ENCODE results near the gene HSP90AB1. TPM values are rescaled to one million over a fixed set of nuclear protein-coding genes. Genes with fewer than 3 reads are reported as not detected.
A peak's percentile ranks its signal among the peaks of the same experiment; 100 is the strongest.

The HSP90AB1 gene
- total and polyA plus RNA-seq, 9 of the 15 experiments (the other 6 are each of a cell fraction or from before 2014, with no cell fraction given) = 1,780 to 3,358 (median 2,262) TPM

GRCh38 chr6:44251576-44252524 is 4.9 kb downstream of the HSP90AB1 start (continued):
- TF ChIP-seq BCLAF1 (IDR thresholded peaks at IDR 0.05; ENCODE audit: borderline replicate concordance in 1 of 2, control insufficient read depth in 1 of 2, low read depth in 2 of 2, low read length in 1 of 2) = peak in 1 of 2 experiments; percentile 5; a peak in 1 of 4 replicates
- TF ChIP-seq CREB3 (tag; conservative IDR thresholded peaks at IDR 0.05; ENCODE audit: low read depth) = no peak
- TF ChIP-seq ZNF263 (CRISPR knock-in tag; IDR thresholded peaks at IDR 0.05; ENCODE audit: borderline replicate concordance) = no peak
- TF ChIP-seq ETV1 (tag; conservative IDR thresholded peaks at IDR 0.05; ENCODE audit: low read depth) = no peak
- TF ChIP-seq E2F1 (CRISPR knock-in tag; IDR thresholded peaks at IDR 0.05) = no peak
- TF ChIP-seq ZHX1 (conservative IDR thresholded peaks at IDR 0.05; ENCODE audit: low read length) = no peak
- no peak for TF ChIP-seq EP400 (IDR thresholded peaks at IDR 0.05)
- no peak for TF ChIP-seq CXXC5 (CRISPR knock-in tag; IDR thresholded peaks at IDR 0.05)
- TF ChIP-seq ATF3 (IDR thresholded peaks at IDR 0.05) = peak; percentile 16; the same call in 1 of the 2 replicates
- no peak for TF ChIP-seq ATF3 (CRISPR knock-in tag; conservative IDR thresholded peaks at IDR 0.05)
- no peak for TF ChIP-seq ZNF77 (CRISPR knock-in tag; IDR thresholded peaks at IDR 0.05)
- no peak for TF ChIP-seq NFRKB (IDR thresholded peaks at IDR 0.05; ENCODE audit: low read depth)
- TF ChIP-seq ZNF232 (CRISPR knock-in tag; IDR thresholded peaks at IDR 0.05) = 0 out of 2 replicates have a peak, but pooled peaks have one; percentile 44
- no peak for TF ChIP-seq TEAD2 (tag; IDR thresholded peaks at IDR 0.05)
- no peak for TF ChIP-seq POLR2A (conservative IDR thresholded peaks at IDR 0.05)
- no peak for TF ChIP-seq ZFP36 (IDR thresholded peaks at IDR 0.05; ENCODE audit: low read depth, low read length, partially characterized antibody)

Measured in K562 (cell line).